Activated CD8-positive, alpha-beta memory T cell treated with anti-CD3 and anti-CD28 coated beads for 48 hours (primary cell): ENCODE measurements around the gene OAS2.

Experiments used
- DNase-seq, 3 experiments: peaks; one replicate each; pipeline ENCODE4 v3.0.0-alpha.2; 2020; ENCODE audit warnings: low read depth in 2 of 3, low spot score in 2 of 3

Gene OAS2

DNA sequence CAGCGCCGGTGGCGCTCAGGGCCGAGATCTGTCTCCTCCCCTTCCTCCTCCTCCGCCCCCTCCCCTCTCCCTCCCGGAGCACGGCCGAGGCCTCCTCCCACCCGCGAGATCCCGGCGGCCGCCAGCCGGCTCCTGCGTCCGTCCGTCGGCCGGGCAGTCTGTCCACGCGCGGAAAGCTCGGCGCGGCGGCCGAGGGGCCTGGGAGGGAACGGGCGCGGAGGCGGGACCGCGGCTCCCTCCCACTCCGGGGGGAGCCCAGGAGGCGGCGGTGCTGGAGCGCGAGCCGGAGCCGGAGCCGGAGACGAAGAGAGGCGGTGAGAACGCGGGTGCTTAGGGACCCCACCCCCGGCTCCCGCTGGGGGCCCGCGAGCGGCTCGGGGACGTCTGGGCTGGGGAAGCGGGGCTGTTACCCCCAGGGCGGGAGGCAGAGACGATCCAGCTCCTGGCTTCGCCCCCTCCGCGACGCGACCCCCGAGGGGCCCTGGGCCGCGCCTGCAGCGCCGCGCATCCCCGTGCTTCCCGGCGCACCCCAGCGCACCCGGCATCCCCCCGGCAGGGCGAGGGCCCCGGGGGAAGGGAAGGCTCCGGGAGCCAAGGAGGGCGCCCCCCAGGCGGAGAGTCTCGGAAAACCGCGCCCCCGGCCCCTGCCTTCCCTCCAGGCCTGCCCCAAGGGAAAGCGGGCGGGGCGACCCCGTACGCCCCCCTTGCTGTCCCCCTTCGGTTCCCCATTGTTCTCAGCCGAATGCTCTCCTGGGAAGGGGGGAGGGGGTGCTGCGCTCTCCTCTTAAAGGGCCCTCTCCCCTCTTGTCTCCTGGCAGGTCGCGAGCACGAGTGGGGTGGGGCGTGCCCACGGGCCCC, 78.5 kb downstream of the OAS2 start, which contains the start of gene DTX1:
DTX1 (plus strand) TSS at position 100 of the 858 bp plus-strand sequence. CDS start 1,463 bp downstream, outside the sequence.
- DNase-seq: no peak

- DNase-seq: no peak
Observed at GRCh38 chr12:113057565-113058485, 79.5 kb downstream of the OAS2 start.

DNA sequence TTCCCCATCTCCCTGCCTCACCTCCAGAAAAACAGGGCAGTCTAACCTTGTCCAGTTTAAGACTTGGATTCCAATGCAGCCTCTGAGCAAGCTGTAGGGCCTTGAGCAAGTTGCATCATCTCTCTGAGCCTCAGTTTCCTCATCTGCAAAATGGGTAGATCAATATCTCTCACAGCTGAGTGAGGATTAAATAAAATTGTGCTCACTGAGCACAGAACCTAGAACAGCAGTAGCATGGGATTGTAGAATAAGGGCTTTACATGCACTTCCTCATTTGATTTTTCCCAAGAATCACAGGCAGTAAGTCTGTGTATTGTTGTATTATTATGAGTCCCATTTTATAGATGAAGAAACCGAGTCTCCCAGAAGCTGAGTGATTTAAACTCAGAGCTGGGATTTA, 80.2 kb downstream of the OAS2 start:
- DNase-seq: no peak

DNA sequence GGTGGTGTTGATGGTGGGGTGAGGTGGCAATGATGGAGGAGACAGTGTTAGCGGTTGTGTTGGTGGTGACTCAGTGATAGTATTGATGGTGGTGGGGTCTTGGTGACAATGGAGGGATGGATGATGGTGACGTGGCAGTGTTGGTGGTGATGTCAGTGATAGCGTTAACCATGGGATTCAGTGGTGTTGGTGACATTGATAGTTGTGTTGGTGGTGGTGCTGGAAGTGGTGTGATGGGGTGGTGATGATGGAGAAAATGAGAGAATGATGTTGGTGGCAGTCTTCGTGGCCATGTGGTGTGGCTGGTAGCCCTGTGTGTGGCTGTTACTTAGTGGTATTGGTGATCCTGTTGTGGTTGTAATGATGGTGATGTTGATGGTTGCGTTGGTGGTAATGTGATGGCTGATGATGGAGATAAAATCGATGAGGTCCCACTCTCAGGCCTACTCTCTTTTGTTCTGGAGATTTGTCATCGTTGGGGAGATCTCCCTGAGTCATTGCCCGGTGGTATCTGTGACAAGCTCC, 80.8 kb downstream of the OAS2 start:
- DNase-seq: no peak

GRCh38 chr12:113060336-113060960, 82.1 kb downstream of the OAS2 start:
- DNase-seq: no peak

DNA sequence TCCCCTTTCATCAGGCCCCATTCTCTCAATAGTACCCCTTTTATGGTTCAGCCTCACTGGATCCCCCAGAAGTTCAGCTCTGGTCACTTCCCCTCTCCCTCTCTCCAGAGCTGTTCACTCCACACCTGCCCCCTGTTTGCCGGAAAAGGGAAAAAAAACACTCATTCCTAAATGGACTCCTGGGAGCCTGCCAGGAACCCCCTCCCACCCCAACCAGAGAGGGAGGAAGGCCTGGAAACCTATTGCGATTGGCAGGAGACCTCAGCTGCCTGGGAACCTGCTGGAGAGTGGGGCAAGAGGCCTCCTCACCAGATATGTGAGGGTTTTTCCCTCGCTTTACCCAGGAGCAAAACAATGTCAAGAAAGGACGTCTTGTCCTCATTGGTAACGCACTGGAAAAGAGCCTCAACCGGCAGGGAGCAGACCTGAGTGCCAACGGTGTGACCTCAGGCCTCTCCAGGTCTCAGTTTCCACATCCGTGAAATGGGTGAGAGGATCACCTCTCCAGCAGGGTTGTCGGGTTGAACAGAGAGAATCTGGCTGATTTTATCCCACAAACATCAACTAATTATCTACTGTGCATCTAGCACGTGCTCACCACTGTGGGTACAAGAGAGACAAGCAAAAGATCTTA, 82.9 kb downstream of the OAS2 start:
- DNase-seq: no peak
